Ectodermal cell (in vitro differentiated cells): Measurements from ENCODE around the gene SEZ6L2.

Experiments used
- H3K27ac ChIP-seq: 2 replicates; pipeline ENCODE4 v1.7.0; 2013; ENCODE audit warnings: mild to moderate bottlenecking, low read depth, low read length; ENCODE audit not compliant: insufficient read depth, poor library complexity, severe bottlenecking
- H3K27me3 ChIP-seq: 2 replicates; pipeline ENCODE4 v1.7.0; 2013; ENCODE audit warnings: mild to moderate bottlenecking, low read length; ENCODE audit not compliant: insufficient read depth, control insufficient read depth, poor library complexity, severe bottlenecking
- H3K36me3 ChIP-seq: one replicate; pipeline ENCODE4 v1.7.0; 2013; ENCODE audit warnings: low read length; ENCODE audit not compliant: control insufficient read depth, insufficient read depth
- H3K4me1 ChIP-seq: one replicate; pipeline ENCODE4 v1.7.0; 2013; ENCODE audit warnings: low read length; ENCODE audit not compliant: control insufficient read depth, insufficient read depth
- H3K4me3 ChIP-seq: 2 replicates; pipeline ENCODE4 v1.7.0; 2013; ENCODE audit warnings: low read depth, low read length, control low read depth; ENCODE audit not compliant: insufficient read depth
- H3K9me3 ChIP-seq: 2 replicates; pipeline ENCODE4 v1.7.0; 2013; ENCODE audit warnings: mild to moderate bottlenecking, low read length, moderate library complexity; ENCODE audit not compliant: control insufficient read depth
- WGBS, 2 experiments: methylation state at CpG; one replicate each; pipeline ENCODE4 v1.1.7; 2013; ENCODE audit warnings: missing lambda C conversion rate in 2 of 2; 5-methylcytosine and 5-hydroxymethylcytosine counted together

The SEZ6L2 gene

GRCh38 chr16:29857133-29857760 lies 42.1 kb downstream of the SEZ6L2 start:
- H3K9me3 ChIP-seq = no peaks in the 10 kb centered on the region
- no peaks in the 10 kb centered on the region for H3K4me1 ChIP-seq
- WGBS, 2 experiments = 92 to 94% methylated on average over 7 of the region's 7 CpGs
- H3K4me3 ChIP-seq = no peak overlapping the region
- H3K27me3 ChIP-seq = no peaks in the 10 kb centered on the region
- H3K27ac ChIP-seq = no peak overlapping the region
- peaks cover 8% of the 10 kb centered on the region for H3K36me3 ChIP-seq

DNA sequence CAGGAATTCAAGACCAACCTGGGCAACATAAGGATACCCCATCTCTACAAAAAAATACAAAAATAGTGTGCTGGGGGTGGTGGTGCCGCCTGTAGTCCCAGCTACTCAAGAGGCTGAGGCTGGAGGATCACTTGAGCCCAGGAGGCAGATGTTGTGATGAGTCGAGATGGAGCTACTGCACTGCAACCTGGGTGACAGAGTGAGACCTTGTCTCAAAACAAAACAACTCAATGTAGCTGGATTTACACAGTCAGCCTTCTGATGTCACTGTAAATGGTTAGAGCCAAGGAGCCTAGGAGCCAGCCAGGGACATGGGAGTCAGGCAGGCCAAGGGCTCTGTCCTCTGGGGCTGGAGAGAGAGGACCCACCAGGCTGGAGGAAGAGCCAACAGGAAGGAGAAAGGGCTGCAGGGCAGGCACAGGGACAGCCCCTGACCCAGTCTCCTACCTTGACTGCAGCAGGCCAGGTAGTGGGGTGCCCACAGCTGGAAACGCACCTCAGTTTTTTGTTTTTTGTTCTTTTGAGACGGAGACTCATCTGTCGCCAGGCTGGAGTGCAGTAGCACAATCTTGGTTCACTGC lies 44.7 kb downstream of the SEZ6L2 start:
- 89 to 93% methylated on average over 5 of the region's 5 CpGs for WGBS, 2 experiments
- Histone ChIP-seq H3K27me3 (no peaks in the 10 kb centered on the region), H3K27ac (no peak overlapping the region), H3K4me3 (no peak overlapping the region), H3K36me3 (no peaks in the 10 kb centered on the region), H3K4me1 (no peaks in the 10 kb centered on the region), H3K9me3 (no peaks in the 10 kb centered on the region)

GRCh38 chr16:29852654-29853053 lies 46.7 kb downstream of the SEZ6L2 start:
- Histone ChIP-seq H3K4me1 (no peaks in the 10 kb centered on the region), H3K4me3 (no peak overlapping the region), H3K36me3 (no peaks in the 10 kb centered on the region), H3K27ac (no peak overlapping the region), H3K9me3 (no peaks in the 10 kb centered on the region), H3K27me3 (no peaks in the 10 kb centered on the region)
- WGBS, 2 experiments = 83 to 94% methylated on average over 7 of the region's 7 CpGs

GRCh38 chr16:29850998-29851397 lies 48.4 kb downstream of the SEZ6L2 start:
- H3K27me3 ChIP-seq = no peaks in the 10 kb centered on the region
- no peaks in the 10 kb centered on the region for H3K9me3 ChIP-seq
- H3K4me3 ChIP-seq = no peak overlapping the region
- WGBS, 2 experiments = 94 to 99% methylated on average over 3 of the region's 3 CpGs
- H3K4me1 ChIP-seq = no peaks in the 10 kb centered on the region
- H3K36me3 ChIP-seq = no peaks in the 10 kb centered on the region
- no peak overlapping the region for H3K27ac ChIP-seq

- no peak overlapping the region for H3K27ac ChIP-seq
- no peaks in the 10 kb centered on the region for H3K9me3 ChIP-seq
- no peaks in the 10 kb centered on the region for H3K27me3 ChIP-seq
- WGBS, 2 experiments = 57 to 68% methylated on average over 5 of the region's 5 CpGs
- H3K4me1 ChIP-seq = no peaks in the 10 kb centered on the region
- H3K36me3 ChIP-seq = no peaks in the 10 kb centered on the region
- no peak overlapping the region for H3K4me3 ChIP-seq
Observed at GRCh38 chr16:29849505-29849904, 49.8 kb downstream of the SEZ6L2 start.

DNA sequence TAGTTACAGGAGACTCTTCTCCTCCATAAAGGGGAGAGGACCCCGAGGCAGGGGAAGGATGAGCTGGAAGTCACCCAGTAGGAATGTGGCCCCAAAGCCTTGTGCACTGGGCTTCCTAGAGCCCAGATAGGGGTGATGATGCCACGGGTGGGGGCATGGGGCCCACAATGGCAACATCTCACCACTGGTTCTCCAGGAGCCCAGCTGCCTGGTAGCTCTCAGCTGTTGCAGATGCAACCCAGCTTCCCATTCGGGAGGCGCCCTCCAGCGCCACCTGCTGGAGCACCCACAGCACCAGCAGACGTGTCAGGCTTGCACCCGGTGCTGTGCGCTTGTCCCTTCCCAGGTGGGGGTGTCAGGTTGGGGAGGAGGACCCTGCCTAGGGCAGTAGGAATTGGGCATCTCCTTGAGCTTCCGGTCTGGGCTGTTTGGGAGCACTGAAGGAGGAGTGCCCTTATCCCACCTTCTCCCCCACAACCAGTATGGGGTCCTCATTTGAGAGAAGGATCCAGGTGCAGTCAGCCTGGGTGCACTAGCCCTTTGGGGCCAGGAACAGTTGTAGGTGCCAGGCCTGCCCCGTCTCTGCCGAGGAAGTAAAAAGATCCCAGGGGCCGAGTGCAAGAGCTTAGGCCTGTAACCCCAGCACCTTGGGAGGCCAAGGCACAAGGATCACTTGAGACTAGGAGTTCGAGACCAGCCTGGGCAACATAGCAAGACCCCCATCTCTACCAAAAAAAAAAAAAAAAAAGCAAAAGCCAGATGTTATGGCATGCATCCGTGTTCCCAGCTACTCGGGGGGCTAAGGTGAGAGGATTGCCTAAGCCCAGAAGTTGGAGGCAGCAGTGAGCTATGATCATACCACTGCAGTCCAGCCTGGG lies 50.7 kb downstream of the SEZ6L2 start:
- no peak overlapping the region for H3K4me3 ChIP-seq
- no peaks in the 10 kb centered on the region for H3K27me3 ChIP-seq
- 59% methylated on average over 15 of the region's 15 CpGs for WGBS, 2 experiments
- H3K27ac ChIP-seq = no peak overlapping the region
- no peaks in the 10 kb centered on the region for H3K9me3 ChIP-seq
- no peaks in the 10 kb centered on the region for H3K36me3 ChIP-seq
- no peaks in the 10 kb centered on the region for H3K4me1 ChIP-seq

GRCh38 chr16:29845656-29846055 lies 53.7 kb downstream of the SEZ6L2 start:
- Histone ChIP-seq H3K4me3 (no peak overlapping the region), H3K27ac (no peak overlapping the region), H3K27me3 (no peaks in the 10 kb centered on the region), H3K4me1 (no peaks in the 10 kb centered on the region), H3K36me3 (no peaks in the 10 kb centered on the region), H3K9me3 (no peaks in the 10 kb centered on the region)
- WGBS, 2 experiments = 96% methylated on average over 18 of the region's 18 CpGs

DNA sequence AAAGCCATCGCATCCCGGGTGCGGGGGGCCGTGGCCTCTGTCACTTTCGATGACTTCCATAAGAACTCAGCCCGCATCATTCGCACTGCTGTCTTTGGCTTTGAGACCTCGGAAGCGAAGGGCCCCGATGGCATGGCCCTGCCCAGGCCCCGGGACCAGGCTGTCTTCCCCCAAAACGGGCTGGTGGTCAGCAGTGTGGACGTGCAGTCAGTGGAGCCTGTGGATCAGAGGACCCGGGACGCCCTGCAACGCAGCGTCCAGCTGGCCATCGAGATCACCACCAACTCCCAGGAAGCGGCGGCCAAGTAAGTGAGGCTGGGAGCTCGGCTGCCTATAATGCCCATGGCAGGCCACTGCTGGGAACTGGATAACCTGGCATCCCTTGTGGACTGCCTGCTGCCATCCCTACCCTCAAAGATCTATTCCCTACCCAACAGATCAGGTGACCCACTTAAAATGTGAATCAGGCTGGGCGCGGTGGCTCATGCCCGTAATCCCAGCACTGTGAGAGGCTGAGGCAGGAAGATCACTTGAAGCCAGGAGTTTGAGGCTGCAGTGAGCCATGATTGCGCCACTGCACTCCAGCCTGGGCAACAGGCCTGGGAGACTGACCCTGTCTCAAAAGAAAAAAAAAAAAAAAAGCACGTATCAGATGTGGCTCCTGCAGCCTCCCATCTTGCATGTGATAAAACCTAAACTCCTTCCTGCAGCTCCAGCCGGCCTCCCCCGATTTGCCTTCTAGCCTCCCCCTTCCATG lies 54.6 kb downstream of the SEZ6L2 start:
- Histone ChIP-seq H3K9me3 (no peaks in the 10 kb centered on the region), H3K36me3 (no peaks in the 10 kb centered on the region), H3K4me1 (no peaks in the 10 kb centered on the region), H3K27ac (no peak overlapping the region), H3K4me3 (no peak overlapping the region), H3K27me3 (no peaks in the 10 kb centered on the region)
- WGBS, 2 experiments = 93 to 94% methylated on average over 28 of the region's 28 CpGs

GRCh38 chr16:29843931-29844330 lies 55.4 kb downstream of the SEZ6L2 start:
- Histone ChIP-seq H3K4me3 (no peak overlapping the region), H3K9me3 (no peaks in the 10 kb centered on the region), H3K4me1 (no peaks in the 10 kb centered on the region), H3K27me3 (no peaks in the 10 kb centered on the region), H3K27ac (no peak overlapping the region), H3K36me3 (no peaks in the 10 kb centered on the region)
- WGBS, 2 experiments = 92 to 94% methylated on average over 8 of the region's 8 CpGs
